Stimulated activated CD8-positive, alpha-beta memory T cell treated with anti-CD3 and anti-CD28 coated beads, Interleukin-15, amount 100 ng/mL, for 48 hours (primary cell): ENCODE results near the gene ANKRD13D.
"Not testable (repeated sequence)": the region's sequence is repeated elsewhere in the genome, so short reads cannot be mapped to it uniquely, and the experiment has no call there.

Experiments used
- DNase-seq, 2 donors: peaks; one replicate each; pipeline ENCODE4 v3.0.0-alpha.2; 2020; ENCODE audit warnings: low read depth in 2 of 2

ANKRD13D gene

GRCh38 chr11:67289226-67289650, at the start of gene ANKRD13D:
ANKRD13D (plus strand) TSS chr11:67289303; CDS start chr11:67289461, 158 bp downstream.
- DNase-seq = no peak

- DNase-seq = peak; percentile 95 to 97
These were observed 49.1 kb upstream of the ANKRD13D start for GRCh38 chr11:67239783-67240575.

- DNase-seq = peak; percentile 69 to 72
These were observed 48.3 kb upstream of the ANKRD13D start for GRCh38 chr11:67240576-67241389.

- no peak for DNase-seq
These were observed 46.6 kb upstream of the ANKRD13D start for GRCh38 chr11:67242548-67242947.

- no peak for DNase-seq
These were observed 46.1 kb upstream of the ANKRD13D start for GRCh38 chr11:67243051-67243450.

- DNase-seq = no peak
These were observed 44.1 kb upstream of the ANKRD13D start for GRCh38 chr11:67245046-67245445.

GRCh38 chr11:67247946-67248550, 41.1 kb upstream of the ANKRD13D start:
- no peak for DNase-seq

GRCh38 chr11:67248653-67249052, 40.5 kb upstream of the ANKRD13D start:
- DNase-seq = no peak

- DNase-seq = no peak
These were observed 38.8 kb upstream of the ANKRD13D start for GRCh38 chr11:67250059-67251043.

GRCh38 chr11:67251841-67252240, 37.3 kb upstream of the ANKRD13D start:
- DNase-seq = no peak

- DNase-seq = no peak
These were observed 36.3 kb upstream of the ANKRD13D start for GRCh38 chr11:67252831-67253239.

- DNase-seq = no peak
These were observed 35.1 kb upstream of the ANKRD13D start for GRCh38 chr11:67253872-67254624.

GRCh38 chr11:67254798-67255197, 34.3 kb upstream of the ANKRD13D start:
- DNase-seq = no peak

- no peak for DNase-seq
These were observed 33.8 kb upstream of the ANKRD13D start for GRCh38 chr11:67255353-67255752.

GRCh38 chr11:67255864-67256263, 33.2 kb upstream of the ANKRD13D start:
- DNase-seq = no peak

GRCh38 chr11:67256477-67257135, 32.5 kb upstream of the ANKRD13D start:
- DNase-seq = no peak

- DNase-seq = no peak
These were observed 28.7 kb upstream of the ANKRD13D start for GRCh38 chr11:67260406-67260805.

GRCh38 chr11:67260885-67261639, 28.0 kb upstream of the ANKRD13D start:
- not testable (repeated sequence) for DNase-seq

- DNase-seq = no peak
These were observed 27.5 kb upstream of the ANKRD13D start for GRCh38 chr11:67261640-67261945.
